ENCODE data around the gene IMPA2. TPM values are rescaled to one million over a fixed set of nuclear protein-coding genes. Genes with fewer than 3 reads are reported as not detected.

The IMPA2 gene

Small RNAs within 50 kb of the gene (small RNA-seq; reads per million reads assigned to genes)
- not detected for gene AP001542.1 (ENCODE audit: insufficient read depth)
